Measurements from ENCODE around the gene TATDN2.

TATDN2 gene

DNA sequence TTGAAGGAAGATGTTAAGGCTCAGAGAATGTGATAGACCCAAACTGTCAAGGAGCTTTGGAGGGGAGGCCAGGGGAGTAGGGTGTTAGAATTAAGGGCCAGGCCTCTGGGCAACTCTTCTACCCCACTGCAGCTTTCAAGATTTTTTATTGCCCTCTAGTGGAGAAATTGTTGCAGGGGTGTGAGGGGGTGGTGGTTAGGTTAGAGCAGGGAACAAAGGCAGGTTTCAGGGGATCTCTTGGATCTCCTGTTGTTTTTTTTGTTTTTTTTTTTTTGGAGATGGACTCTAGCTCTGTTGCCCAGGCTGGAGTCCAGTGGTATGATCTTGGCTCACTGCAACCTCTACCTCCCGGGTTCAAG lies 74.1 kb downstream of the TATDN2 start:
- DNase-seq = no peak

DNA sequence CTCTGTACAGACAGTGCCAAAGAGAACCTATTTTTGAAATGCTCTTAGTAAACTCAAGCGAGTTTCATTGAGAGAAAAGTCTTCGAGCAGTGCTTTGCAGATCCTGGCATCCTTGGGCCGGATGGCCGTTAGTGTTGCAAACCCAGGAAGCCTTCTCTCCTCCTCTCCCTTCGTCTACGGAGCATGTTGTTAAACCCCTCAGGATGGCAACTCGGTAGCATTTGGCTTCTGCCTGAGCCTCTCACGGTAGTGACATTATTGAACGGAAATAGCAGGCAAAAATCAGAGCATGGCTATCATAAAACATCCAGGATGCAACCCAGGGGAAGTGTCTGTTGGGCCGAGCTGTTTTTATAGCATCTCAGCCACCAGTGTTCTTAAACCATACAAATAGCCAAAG lies 79.3 kb downstream of the TATDN2 start:
- DNase-seq = no peak

DNA sequence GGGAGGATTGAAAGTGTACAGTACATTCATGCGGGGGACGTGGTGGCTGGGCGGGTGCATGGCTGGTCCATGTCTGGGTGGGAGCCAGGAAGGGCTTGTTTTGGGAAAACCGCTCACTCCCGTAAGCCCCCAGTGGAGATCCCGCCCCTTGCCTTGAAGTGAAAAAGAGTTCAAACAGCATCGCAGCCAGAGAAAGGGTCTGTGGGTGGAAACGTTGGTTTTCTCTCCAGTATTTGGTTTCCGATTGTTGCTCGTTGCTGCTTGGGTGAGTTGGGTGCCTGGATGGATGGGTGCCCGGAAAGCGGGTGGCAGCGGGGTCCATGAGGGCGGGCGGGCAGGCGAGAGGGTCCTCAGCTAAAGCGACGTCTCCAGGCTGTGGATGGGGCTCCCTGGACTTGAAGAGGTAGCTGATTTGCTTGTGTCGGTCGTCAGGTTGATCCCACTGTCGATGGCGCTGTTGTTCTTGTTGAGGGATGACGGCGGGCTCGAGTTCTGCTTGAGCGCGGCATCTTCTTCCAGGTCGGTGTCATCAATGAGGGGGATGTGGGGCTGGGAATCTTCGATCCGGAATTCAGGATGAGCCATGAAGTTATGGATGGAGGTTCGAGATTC lies 80.3 kb downstream of the TATDN2 start:
- no peak for DNase-seq

DNA sequence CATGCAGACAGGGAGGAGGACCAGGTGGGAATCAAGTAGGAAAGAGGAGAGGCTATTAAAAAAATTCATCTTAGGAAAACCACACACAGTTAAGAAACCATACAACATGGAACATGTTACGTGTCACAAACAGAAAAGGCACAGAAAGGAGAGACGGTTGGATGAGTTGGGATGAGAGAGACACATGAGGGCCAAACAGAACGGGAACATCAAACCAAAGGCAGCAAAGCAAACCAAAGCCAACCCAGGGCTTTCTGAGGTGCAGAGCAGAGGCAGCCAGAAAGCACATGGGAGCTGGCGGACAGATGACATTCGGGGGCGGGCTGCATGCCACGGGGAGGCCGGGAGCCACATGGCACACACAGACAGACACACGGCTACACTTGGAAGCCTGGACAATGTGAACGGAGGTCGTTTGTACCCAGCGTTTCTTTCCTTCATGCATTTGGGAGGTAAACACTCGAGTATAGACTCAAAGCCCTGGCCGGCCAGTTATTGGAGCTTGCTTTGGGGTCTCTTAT lies 81.3 kb downstream of the TATDN2 start:
- no peak for DNase-seq

DNA sequence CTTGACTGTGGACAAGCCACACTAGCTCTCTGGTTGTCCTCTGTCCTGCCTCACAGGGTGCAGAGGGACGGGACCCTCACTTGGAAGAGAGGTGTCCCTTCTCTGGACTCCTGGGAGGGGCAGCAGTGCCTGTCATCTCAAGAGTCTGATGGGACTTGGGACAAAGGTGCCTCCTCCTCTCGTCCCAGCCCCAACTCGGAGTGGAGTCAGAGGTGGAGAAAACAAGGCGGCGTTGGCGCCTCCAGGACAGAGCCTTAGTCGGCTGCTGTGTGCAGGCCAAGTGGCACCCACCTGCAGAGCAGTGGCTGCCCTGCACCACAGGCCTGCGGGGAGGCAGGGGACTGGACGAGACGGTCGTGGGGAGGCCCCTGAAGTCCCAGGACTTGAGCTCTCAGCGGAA lies 82.1 kb downstream of the TATDN2 start:
- no peak for DNase-seq

All from NCI-H1436 (cell line).